Liver (tissue), 9 donors: Measurements from ENCODE around the gene HIF1AN. TPM values are rescaled to one million over a fixed set of nuclear protein-coding genes. Genes with fewer than 3 reads are reported as not detected.

Experiments
- DNase-seq: peaks from one replicate; pipeline ENCODE4 v3.0.0-alpha.2; 2017; ENCODE audit warnings: low spot score
- H3K27ac ChIP-seq, 2 donors: one replicate each; pipeline ENCODE4 v1.7.0; 2013; ENCODE audit warnings: inconsistent platforms in 2 of 2, low read length in 2 of 2, control low read depth in 1 of 2, low read depth in 1 of 2, mild to moderate bottlenecking in 1 of 2
- H3K27me3 ChIP-seq, 4 donors: one replicate each; pipeline versions ENCODE4 v1.6.1 to v1.7.0; 2013; ENCODE audit warnings: low read length in 3 of 4, inconsistent platforms in 1 of 4, mild to moderate bottlenecking in 1 of 4, moderate library complexity in 1 of 4; ENCODE audit not compliant: control insufficient read depth in 4 of 4, insufficient read depth in 4 of 4
- H3K36me3 ChIP-seq, 4 donors: one replicate each; pipeline versions ENCODE4 v1.6.1 to v1.7.0; 2013; ENCODE audit warnings: low read length in 3 of 4, mild to moderate bottlenecking in 3 of 4, low read depth in 1 of 4, moderate library complexity in 1 of 4; ENCODE audit not compliant: control insufficient read depth in 4 of 4, insufficient read depth in 3 of 4
- H3K4me1 ChIP-seq, 4 donors: one replicate each; pipeline versions ENCODE4 v1.6.1 to v1.7.0; 2013; ENCODE audit warnings: low read length in 3 of 4, mild to moderate bottlenecking in 3 of 4, moderate library complexity in 1 of 4; ENCODE audit not compliant: control insufficient read depth in 4 of 4, insufficient read depth in 4 of 4
- H3K4me3 ChIP-seq, 3 donors: one replicate each; pipeline versions ENCODE4 v1.6.1 to v1.7.0; 2013; ENCODE audit warnings: low read length in 3 of 3, control low read depth in 1 of 3, low read depth in 1 of 3, mild to moderate bottlenecking in 1 of 3
- H3K9ac ChIP-seq, 2 donors: one replicate each; pipeline ENCODE4 v1.7.0; 2013; ENCODE audit warnings: low read length in 2 of 2, mild to moderate bottlenecking in 2 of 2, moderate library complexity in 2 of 2, control low read depth in 1 of 2, low read depth in 1 of 2
- H3K9me3 ChIP-seq, 4 donors: one replicate each; pipeline versions ENCODE4 v1.6.1 to v1.7.0; 2013; ENCODE audit warnings: low read length in 3 of 4; ENCODE audit not compliant: control insufficient read depth in 4 of 4
- ATF3 ChIP-seq: IDR thresholded peaks from 2 replicates; pipeline ENCODE4 v1.6.1; 2016; ENCODE audit warnings: antibody characterized with exemption
- CTCF ChIP-seq: fragments of 150-350 bp; IDR thresholded peaks from 2 replicates; pipeline ENCODE4 v1.5.1; 2017; ENCODE audit warnings: improper control_type of control experiment, low read depth, low read length; ENCODE audit not compliant: missing input control
- FOXA1 ChIP-seq: IDR thresholded peaks from 2 replicates; pipeline ENCODE4 v1.6.1; 2016; ENCODE audit warnings: antibody characterized with exemption
- FOXA2 ChIP-seq: IDR thresholded peaks from 2 replicates; pipeline ENCODE4 v1.6.1; 2016; ENCODE audit warnings: antibody characterized with exemption
- GABPA ChIP-seq, 2 donors: IDR thresholded peaks in 1 of 2; conservative IDR thresholded peaks in 1 of 2; 2 replicates each; pipeline ENCODE4 v1.6.1; 2016; ENCODE audit warnings: antibody characterized with exemption in 2 of 2, mild to moderate bottlenecking in 1 of 2, moderate library complexity in 1 of 2
- HNF4A ChIP-seq, 2 donors: conservative IDR thresholded peaks; 2 replicates each; pipeline ENCODE4 v1.6.1; 2016; ENCODE audit warnings: antibody characterized with exemption in 2 of 2, mild to moderate bottlenecking in 2 of 2
- HNF4G ChIP-seq: IDR thresholded peaks from 2 replicates; pipeline ENCODE4 v1.6.1; 2016; ENCODE audit warnings: antibody characterized with exemption
- JUND ChIP-seq, 2 donors: IDR thresholded peaks; 2 replicates each; pipeline ENCODE4 v1.6.1; 2016; ENCODE audit warnings: antibody characterized with exemption in 2 of 2
- MAX ChIP-seq: IDR thresholded peaks from 2 replicates; pipeline ENCODE4 v1.6.1; 2016; ENCODE audit warnings: antibody characterized with exemption
- NR2F2 ChIP-seq: IDR thresholded peaks from 2 replicates; pipeline ENCODE4 v1.6.1; 2016; ENCODE audit warnings: antibody characterized with exemption
- RAD21 ChIP-seq, 2 donors: IDR thresholded peaks; 2 replicates each; pipeline ENCODE4 v1.6.1; 2016; ENCODE audit warnings: antibody characterized with exemption in 2 of 2, mild to moderate bottlenecking in 2 of 2
- RXRA ChIP-seq, 2 donors: IDR thresholded peaks; 2 replicates each; pipeline ENCODE4 v1.6.1; 2017 to 2018; ENCODE audit warnings: antibody characterized with exemption in 2 of 2, mild to moderate bottlenecking in 1 of 2
- SP1 ChIP-seq: IDR thresholded peaks from 2 replicates; pipeline ENCODE4 v1.6.1; 2018; ENCODE audit warnings: antibody characterized with exemption, mild to moderate bottlenecking
- TAF1 ChIP-seq: conservative IDR thresholded peaks from 2 replicates; pipeline ENCODE4 v1.6.1; 2016; ENCODE audit warnings: antibody characterized with exemption, mild to moderate bottlenecking
- YY1 ChIP-seq: IDR thresholded peaks from 2 replicates; pipeline ENCODE4 v1.6.1; 2016; ENCODE audit warnings: antibody characterized with exemption, mild to moderate bottlenecking
- ZBTB33 ChIP-seq: IDR thresholded peaks from 2 replicates; pipeline ENCODE4 v1.6.1; 2016; ENCODE audit warnings: antibody characterized with exemption
- WGBS: extraction: QIAGEN DNeasy Blood & Tissue Kit; methylation state at CpG from one replicate; pipeline ENCODE4 v1.1.7; 2013; 5-methylcytosine and 5-hydroxymethylcytosine counted together
- polyA plus RNA-seq, 2 donors: library from polyadenylated mRNA; stranded (reverse) in 1 of 2; unstranded in 1 of 2; fragments of 200-250 nt in 1 of 2; fragments of >200 nt in 1 of 2; fragmentation: Nextera tagmentation in 1 of 2; extraction: Ambion mirVana in 1 of 2; gene quantifications; one replicate each; pipeline versions ENCODE4 v1.2.1 to v1.2.3, GENCODE V29; 2013 to 2015
- total RNA-seq, 2 donors: library from RNA; depleted of rRNA; stranded (reverse); fragments of >200 nt; gene quantifications; one replicate each; pipeline ENCODE4 v1.2.3, GENCODE V29; 2014
- TF ChIP-seq, protein P1 (sequence below): IDR thresholded peaks from 2 replicates; pipeline ENCODE4 v1.6.1; 2016; ENCODE audit warnings: antibody characterized with exemption, mild to moderate bottlenecking
- donor health status: healthy.
- donor health status: healthy.
- donor health status: healthy.
- donor health status: healthy.
- donor health status: healthy.

The HIF1AN gene
- total and polyA plus RNA-seq, 4 donors, result 4.6 to 10.7 (median 7.5) TPM

DNA sequence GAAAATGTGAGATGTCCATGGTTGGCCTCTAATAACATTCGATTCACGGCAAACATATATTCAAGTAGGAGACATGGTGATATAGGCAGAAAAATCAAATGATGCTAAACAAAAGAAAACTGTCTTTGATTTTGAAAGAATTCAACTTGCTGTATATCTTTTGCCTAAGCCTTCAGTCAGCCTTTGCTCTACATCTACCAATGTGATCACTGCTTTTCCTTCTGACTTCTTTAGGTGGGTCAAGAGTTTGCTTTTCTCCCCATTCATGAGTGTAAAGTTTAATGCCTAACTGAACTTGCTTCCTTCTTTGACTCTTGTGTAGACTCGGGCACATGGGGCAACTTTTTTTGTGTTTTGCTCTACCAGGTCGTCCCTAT is 417 bp upstream of the HIF1AN start:
- no peak overlapping the region for H3K27ac ChIP-seq
- TF ChIP-seq YY1 (no peak), RXRA (IDR thresholded peaks at IDR 0.05) (no peak), HNF4A (conservative IDR thresholded peaks at IDR 0.05) (no peak), RAD21 (IDR thresholded peaks at IDR 0.05) (no peak), TAF1 (no peak), FOXA1 (no peak), GABPA (IDR thresholded peaks at IDR 0.05 in 1 of 2, conservative IDR thresholded peaks at IDR 0.05 in 1 of 2) (no peak), NR2F2 (no peak), ATF3 (no peak), CTCF (no peak), ZBTB33 (no peak)
- TF ChIP-seq, protein P1, sequence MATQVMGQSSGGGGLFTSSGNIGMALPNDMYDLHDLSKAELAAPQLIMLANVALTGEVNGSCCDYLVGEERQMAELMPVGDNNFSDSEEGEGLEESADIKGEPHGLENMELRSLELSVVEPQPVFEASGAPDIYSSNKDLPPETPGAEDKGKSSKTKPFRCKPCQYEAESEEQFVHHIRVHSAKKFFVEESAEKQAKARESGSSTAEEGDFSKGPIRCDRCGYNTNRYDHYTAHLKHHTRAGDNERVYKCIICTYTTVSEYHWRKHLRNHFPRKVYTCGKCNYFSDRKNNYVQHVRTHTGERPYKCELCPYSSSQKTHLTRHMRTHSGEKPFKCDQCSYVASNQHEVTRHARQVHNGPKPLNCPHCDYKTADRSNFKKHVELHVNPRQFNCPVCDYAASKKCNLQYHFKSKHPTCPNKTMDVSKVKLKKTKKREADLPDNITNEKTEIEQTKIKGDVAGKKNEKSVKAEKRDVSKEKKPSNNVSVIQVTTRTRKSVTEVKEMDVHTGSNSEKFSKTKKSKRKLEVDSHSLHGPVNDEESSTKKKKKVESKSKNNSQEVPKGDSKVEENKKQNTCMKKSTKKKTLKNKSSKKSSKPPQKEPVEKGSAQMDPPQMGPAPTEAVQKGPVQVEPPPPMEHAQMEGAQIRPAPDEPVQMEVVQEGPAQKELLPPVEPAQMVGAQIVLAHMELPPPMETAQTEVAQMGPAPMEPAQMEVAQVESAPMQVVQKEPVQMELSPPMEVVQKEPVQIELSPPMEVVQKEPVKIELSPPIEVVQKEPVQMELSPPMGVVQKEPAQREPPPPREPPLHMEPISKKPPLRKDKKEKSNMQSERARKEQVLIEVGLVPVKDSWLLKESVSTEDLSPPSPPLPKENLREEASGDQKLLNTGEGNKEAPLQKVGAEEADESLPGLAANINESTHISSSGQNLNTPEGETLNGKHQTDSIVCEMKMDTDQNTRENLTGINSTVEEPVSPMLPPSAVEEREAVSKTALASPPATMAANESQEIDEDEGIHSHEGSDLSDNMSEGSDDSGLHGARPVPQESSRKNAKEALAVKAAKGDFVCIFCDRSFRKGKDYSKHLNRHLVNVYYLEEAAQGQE, result no peak
- peak overlapping the region; percentile 78 to 87 (median 79) for H3K4me3 ChIP-seq
- H3K36me3 ChIP-seq, result peaks cover 0 to 9% (median 8%) of the 10 kb centered on the region in 4 donors
- peaks cover 6 to 23% (median 18%) of the 10 kb centered on the region in 4 donors for H3K4me1 ChIP-seq
- H3K9ac ChIP-seq, result peak overlapping the region in 1 of 2 donors; percentile 47
- H3K27me3 ChIP-seq, result no peaks in the 10 kb centered on the region
- no peaks in the 10 kb centered on the region for H3K9me3 ChIP-seq
- DNase-seq, result no peak
- 49% methylated on average over 4 of the region's 4 CpGs for WGBS

GRCh38 chr10:100537475-100537874 is 1.7 kb downstream of the HIF1AN start:
- Histone ChIP-seq H3K4me3 (no peak overlapping the region), H3K9me3 (no peaks in the 10 kb centered on the region), H3K36me3 (peaks cover 3 to 24% (median 23%) of the 10 kb centered on the region in 4 donors), H3K4me1 (peaks cover 6 to 23% (median 18%) of the 10 kb centered on the region in 4 donors), H3K27ac (no peak overlapping the region), H3K9ac (no peak overlapping the region), H3K27me3 (no peaks in the 10 kb centered on the region)
- 94% methylated on average over 4 of the region's 4 CpGs for WGBS
- DNase-seq, result no peak
- no peak for TF ChIP-seq NR2F2
- no peak for TF ChIP-seq ZBTB33
- TF ChIP-seq GABPA (IDR thresholded peaks at IDR 0.05 in 1 of 2, conservative IDR thresholded peaks at IDR 0.05 in 1 of 2), result no peak
- TF ChIP-seq ATF3, result no peak
- TF ChIP-seq JUND (IDR thresholded peaks at IDR 0.05), result no peak
- TF ChIP-seq RXRA (IDR thresholded peaks at IDR 0.05), result no peak
- TF ChIP-seq SP1, result no peak
- TF ChIP-seq HNF4A (conservative IDR thresholded peaks at IDR 0.05), result no peak
- TF ChIP-seq HNF4G, result no peak
- no peak for TF ChIP-seq FOXA2
- TF ChIP-seq, protein P1, result no peak
- TF ChIP-seq TAF1, result no peak
- no peak for TF ChIP-seq MAX
- TF ChIP-seq YY1, result no peak
- no peak for TF ChIP-seq RAD21 (IDR thresholded peaks at IDR 0.05)
